ENCODE data around the gene PDK3.

Gene PDK3

DNA sequence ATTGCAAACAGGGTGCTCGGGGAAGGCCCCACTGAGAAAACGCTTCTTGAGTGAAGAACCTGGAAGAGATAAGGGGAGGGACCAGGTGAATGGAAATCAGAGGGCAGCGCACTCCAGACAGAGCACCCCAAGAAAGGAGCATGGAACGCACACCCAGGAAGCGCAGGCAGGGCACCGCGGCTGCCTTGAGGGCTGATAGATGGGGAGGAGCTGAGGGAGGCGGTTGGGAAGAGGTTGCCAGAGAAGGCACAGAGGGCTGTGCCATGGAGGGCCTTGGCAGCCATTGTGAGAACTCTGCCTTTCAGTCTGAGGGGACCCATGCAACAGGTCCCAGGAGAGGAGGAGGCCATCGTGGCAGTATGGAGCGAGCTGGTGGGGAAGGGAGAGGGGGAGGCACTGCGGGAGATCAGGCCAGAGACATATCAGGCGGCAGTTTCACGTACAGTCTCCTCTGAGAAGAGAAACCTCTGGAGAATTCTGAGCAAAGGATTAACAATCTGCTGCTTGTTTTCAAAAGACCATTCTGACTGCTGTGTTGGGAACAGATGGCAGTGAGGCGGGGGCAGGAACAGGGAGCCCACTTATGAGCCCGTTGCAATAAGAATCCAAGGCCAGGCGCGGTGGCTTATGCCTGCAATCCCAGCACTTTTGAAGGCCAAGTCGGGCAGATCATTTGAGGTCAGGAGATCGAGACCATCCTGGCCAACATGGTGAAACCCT is 98.4 kb downstream of the PDK3 start:
- DNase-seq: peak; percentile 97

DNA sequence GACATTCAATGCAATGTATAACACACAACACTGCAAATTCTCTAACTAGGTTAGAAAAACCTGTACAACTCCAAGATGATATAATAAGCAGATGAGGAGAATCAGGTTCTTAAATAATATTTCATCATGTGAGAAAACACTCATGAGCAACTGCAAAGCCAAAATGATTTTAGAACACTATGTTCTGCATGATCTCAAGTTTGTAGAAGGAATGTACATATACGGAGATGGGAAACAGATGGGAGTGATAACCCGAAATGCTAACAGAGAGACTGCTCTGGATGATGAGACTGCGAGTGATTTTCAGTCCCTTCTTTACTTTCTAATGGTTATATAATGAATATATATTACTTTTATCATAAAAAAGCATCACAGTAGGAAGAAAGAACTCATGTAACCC is 101.2 kb downstream of the PDK3 start:
- no peak for DNase-seq

DNA sequence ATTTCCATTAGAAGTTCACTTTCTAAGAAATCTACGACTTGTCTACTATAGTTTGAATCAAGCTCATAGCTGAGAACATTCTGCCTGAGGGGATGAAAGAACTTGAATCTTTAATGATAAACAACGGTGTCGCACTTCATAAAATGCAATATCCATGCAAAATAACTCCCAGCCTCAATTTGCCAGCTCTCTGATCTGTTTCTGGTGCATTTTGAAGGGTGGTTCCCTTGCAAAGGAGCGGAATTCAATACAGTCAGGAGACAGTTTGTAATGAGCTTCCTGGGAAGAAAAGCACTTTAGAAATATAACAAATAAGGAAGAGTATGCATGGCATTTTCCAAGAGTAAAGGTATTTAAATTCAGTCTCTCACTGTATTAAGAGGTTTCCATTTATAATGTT is 102.1 kb downstream of the PDK3 start:
- DNase-seq: no peak

DNA sequence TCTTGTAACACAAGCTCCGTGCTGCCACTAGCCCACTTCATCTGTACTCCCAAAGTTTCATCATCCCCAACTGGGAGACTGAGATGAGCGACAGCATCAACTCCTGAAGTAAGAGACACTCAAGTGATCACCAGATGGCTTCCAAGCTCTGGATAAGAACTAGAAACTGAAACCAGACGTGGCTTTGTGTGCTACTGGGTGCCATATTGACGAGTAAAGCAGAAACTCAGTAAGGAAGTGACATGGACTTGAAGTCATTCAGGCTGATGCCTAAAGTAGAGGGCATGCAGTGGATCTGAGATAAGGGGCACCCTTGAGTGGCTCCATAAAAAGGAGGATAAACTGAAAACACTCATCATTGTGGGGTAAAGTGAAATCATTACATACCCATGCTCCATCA is 109.7 kb downstream of the PDK3 start:
- DNase-seq: no peak

DNA sequence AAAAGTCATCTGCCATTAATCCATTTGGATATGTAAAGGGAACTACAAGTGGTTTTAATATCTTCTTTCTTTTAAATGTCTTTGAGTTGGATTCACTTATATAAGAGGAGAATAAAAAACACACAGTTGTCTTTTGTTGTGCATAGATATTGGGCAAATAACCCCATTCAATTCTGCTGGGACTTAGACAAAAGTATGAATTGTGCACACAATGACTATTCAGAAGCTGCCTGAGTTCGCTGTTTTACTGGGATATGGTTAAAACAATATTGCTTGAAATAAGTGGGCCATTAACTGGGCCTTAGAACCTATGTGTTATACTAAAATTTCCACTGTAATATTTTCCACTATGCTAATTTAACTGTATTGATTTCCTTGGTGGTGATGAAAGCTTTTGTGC is 110.4 kb downstream of the PDK3 start:
- DNase-seq: no peak

DNA sequence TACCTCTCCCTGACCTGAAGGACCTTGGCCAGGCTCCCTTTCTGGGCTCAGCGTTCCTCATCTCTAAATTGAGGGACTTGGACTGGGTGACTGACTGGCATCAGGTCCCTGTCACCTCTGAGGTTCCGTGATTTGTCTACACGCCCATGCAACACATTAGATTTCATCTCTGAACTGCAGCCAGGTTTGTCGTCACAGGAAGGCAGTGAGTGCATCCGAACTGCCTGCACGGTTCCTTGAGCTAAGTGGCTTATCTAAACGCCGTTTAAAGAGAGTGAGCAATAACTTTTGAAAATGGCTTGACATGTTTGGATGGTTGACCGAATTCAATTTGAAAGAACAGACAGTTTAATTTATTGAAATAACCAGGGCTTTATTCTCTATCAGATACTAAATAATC is 112.0 kb downstream of the PDK3 start:
- peak; percentile 27 for DNase-seq

Data from NCI-H82 (cell line).